Brain microvascular endothelial cell (primary cell): ENCODE results near the gene ADD1.

Experiments
- DNase-seq: peaks from one replicate; pipeline ENCODE4 v3.0.0-alpha.2; 2020
- H3K27ac ChIP-seq: fragments of 250-450 bp; sonication (Bioruptor Pico); 2 replicates; pipeline ENCODE4 v1.5.1; 2020; ENCODE audit warnings: mild to moderate bottlenecking, moderate library complexity
- H3K27me3 ChIP-seq: fragments of 250-450 bp; sonication (Bioruptor Pico); replicated peaks from 2 replicates; pipeline ENCODE4 v1.5.1; 2020; ENCODE audit warnings: mild to moderate bottlenecking
- H3K36me3 ChIP-seq: fragments of 250-450 bp; sonication (Bioruptor Pico); replicated peaks from 2 replicates; pipeline ENCODE4 v1.5.1; 2020; ENCODE audit warnings: mild to moderate bottlenecking
- H3K4me3 ChIP-seq: 2 replicates; pipeline ENCODE4 v1.5.1; 2011; ENCODE audit warnings: low read depth, mild to moderate bottlenecking, control low read depth, low read length, moderate library complexity
- CTCF ChIP-seq: IDR thresholded peaks from 2 replicates; pipeline ENCODE4 v1.5.1; 2011; ENCODE audit warnings: low read depth, mild to moderate bottlenecking, moderate library complexity, low read length, control low read depth, inconsistent platforms; ENCODE audit errors: missing control alignments
- in situ Hi-C: cut with HindIII; loops from 2 replicates; pipeline ENCODE4 v1.10.0; 2017; ENCODE audit warnings: low sequenced_read_pairs, low pct_ligation_motif_present

The ADD1 gene

GRCh38 chr4:2829321-2829932 is 14.2 kb upstream of the ADD1 start:
- in situ Hi-C loops, result no loop called here
- Histone ChIP-seq H3K36me3 (peaks cover 62% of the 10 kb centered on the region), H3K4me3 (no peak overlapping the region), H3K27ac (no peak overlapping the region), H3K27me3 (no peaks in the 10 kb centered on the region)
- DNase-seq, result no peak
- no peak for TF ChIP-seq CTCF

GRCh38 chr4:2829933-2830451 is 13.7 kb upstream of the ADD1 start:
- H3K4me3 ChIP-seq, result no peak overlapping the region
- TF ChIP-seq CTCF, result no peak
- H3K27ac ChIP-seq, result no peak overlapping the region
- in situ Hi-C loops, result no loop called here
- DNase-seq, result peak; percentile 33
- H3K36me3 ChIP-seq, result peaks cover 56% of the 10 kb centered on the region
- H3K27me3 ChIP-seq, result no peaks in the 10 kb centered on the region

GRCh38 chr4:2830632-2831610 is 12.7 kb upstream of the ADD1 start:
- Histone ChIP-seq H3K27ac (no peak overlapping the region), H3K36me3 (peaks cover 48% of the 10 kb centered on the region), H3K27me3 (no peaks in the 10 kb centered on the region), H3K4me3 (no peak overlapping the region)
- no peak for TF ChIP-seq CTCF
- in situ Hi-C loops, result no loop called here
- no peak for DNase-seq

- no peak for DNase-seq
- Histone ChIP-seq H3K36me3 (peaks cover 55% of the 10 kb centered on the region), H3K27ac (no peak overlapping the region), H3K27me3 (no peaks in the 10 kb centered on the region), H3K4me3 (no peak overlapping the region)
- no peak for TF ChIP-seq CTCF
- in situ Hi-C loops, result no loop called here
Observed at GRCh38 chr4:2831611-2832308, 11.9 kb upstream of the ADD1 start.

- H3K4me3 ChIP-seq, result no peak overlapping the region
- no peak overlapping the region for H3K27ac ChIP-seq
- in situ Hi-C loops, result no loop called here
- no peak for TF ChIP-seq CTCF
- DNase-seq, result no peak
- H3K27me3 ChIP-seq, result no peaks in the 10 kb centered on the region
- H3K36me3 ChIP-seq, result peaks cover 51% of the 10 kb centered on the region
Observed at GRCh38 chr4:2832309-2832980, 11.2 kb upstream of the ADD1 start.
